Right hindlimb (tissue), 1 donor: ENCODE measurements around the gene SIX3.

ENCODE experiments used
- DNase-seq: peaks from one replicate; pipeline ENCODE4 v3.0.0-alpha.2; 2018

SIX3 gene

DNA sequence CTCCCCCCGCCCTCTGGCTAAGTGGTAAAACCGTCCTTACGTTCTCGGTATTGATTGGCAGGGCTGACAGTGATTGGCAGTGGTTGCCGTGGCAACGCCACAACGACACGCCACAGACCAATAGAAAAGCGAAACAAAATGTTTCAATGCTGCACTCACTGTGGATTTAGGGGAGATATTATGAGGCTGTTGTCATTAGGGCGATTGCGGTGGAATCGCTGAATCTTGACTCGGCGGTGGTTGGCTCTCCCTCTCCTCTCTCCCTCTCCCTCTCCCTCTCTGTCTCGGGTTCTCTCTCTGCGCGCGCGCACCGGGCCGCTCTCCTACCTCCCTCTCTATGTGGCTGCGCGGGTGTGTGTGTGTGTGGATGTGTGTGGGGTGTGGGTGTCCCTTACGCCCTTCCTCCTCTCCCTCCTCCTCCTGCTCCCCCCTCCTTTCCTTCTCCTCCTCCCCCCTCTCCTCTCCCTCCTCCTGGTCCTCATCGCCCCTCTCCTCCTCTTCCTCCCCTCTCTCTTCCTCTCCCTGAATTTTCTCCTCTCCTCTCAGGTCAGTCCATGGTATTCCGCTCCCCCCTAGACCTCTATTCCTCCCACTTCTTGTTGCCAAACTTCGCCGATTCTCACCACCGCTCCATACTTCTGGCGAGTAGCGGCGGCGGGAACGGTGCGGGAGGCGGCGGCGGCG, at the start of gene SIX3:
Gene SIX3, plus strand, starts transcription at position 152 of the 684 bp plus-strand sequence. Its CDS starts 403 bp downstream, at position 555.
- no peak for DNase-seq

DNA sequence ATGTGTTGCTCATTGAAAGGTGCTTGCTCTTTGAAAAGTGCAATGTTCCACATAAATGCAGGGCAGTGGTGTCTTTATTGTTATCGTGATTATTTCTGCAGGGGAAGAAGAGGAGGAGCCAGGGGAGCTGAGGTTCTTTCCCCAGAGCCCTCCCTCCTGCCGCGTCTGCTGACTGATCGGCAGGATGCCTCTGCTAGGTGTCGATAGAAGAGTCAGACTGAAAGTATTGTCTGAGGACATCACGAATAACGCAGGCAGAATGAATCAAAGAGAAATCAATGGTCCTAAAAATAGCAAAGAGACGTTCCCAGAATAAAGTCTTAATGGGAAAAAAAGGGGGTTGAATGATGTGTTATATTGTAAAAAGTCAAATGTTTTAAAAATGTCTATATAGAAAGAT, 47.4 kb upstream of the SIX3 start:
- DNase-seq: no peak

DNA sequence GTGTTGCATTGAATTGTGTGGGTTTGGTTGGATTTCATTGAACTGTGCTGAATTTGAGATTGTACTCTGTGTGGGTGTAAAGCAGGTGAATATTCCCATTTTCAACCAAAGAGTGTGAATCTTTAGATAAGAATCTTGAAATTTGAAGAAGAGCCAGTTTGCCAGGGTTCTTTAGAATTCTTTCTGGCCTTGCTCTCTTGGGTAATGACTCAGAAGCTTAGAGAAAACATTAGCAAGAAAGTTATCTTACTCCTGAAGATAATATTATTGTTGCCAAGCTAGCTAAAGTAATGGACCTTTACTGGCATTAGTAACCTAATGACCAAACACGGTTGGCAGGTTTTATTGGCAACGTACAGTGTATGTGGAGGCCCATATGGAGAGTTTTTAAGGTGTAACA, 46.4 kb upstream of the SIX3 start:
- no peak for DNase-seq

DNA sequence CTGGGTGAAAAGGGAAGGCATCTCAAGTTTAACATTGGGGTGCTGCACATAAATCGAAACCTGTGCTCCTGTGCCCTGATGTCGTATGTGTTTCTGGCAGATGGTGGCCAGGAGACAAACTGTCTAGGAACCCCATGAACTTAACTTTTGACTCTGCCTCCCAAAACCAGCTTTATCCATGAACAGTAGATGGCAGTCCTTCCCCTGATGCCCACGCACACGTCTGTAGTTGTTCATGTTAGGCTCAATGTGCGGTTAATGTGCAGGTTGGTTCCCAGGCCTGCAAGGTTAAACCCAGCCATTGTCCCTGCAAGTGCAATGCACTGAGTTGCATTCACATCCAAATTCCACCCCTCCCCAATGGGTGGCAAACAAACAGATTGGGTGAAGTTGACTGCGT, 44.1 kb upstream of the SIX3 start:
- DNase-seq: no peak

DNA sequence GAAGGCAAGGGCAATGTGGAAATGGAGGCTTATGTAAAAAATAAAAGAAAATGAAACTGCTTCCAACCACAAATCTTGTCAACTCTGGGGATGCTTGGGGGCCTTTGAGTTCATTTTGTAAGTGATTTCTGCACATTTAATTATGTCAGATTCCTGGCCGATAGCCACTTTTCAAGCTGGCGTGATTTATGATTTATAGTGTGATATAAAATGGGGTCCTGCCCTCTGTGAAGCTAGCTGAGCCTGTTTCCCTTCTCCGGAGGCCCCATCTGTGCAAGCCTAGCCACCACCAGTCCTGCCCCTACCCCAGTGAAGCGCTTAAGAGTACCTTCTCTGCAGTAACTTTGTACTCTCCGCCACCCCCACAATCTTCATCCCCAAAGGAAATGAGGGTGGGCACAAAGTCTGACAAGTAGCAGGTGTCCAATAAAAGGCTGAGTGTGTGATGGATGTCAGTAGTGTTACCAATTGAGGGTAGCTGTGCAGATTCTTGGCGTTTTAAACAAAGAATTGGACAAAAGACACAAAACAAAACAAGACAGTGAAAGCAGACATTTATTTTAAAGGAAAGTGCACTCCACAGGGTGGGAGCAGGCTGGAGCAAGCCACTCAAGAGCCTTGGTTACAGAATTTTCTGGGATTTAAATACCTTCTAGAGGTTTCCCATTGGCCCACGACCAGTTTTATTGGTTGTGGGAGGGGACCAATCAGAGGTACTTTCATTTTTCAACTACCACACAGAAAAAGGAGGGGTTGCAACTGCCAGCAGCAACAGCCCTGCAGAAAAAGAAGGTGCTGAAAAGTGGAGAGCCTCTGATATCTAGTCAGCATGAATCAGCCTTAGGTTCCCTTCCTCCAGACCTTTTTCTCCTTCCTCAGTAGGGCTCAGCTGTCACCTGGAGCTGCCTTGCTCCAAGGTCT, 39.0 kb upstream of the SIX3 start:
- DNase-seq: no peak

DNA sequence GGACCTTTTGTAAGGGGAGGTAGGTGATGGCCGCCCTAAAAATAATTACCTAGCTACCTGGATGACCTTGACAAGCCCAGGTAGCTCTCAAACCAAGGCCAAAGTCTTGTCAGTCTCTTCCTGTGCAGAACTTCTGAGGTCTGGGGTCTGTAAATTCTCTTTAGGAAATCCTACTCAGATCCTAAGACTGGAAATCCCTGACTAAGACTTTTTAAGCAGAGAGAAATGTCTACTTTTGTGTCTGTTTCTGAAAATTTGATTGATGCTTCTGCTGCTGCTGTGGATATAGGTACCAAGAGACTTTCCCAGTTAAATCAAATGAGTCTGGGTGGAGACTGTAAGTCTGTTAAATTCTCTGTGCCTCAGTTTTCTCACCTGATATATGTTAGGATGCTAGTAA, 36.9 kb upstream of the SIX3 start:
- no peak for DNase-seq

DNA sequence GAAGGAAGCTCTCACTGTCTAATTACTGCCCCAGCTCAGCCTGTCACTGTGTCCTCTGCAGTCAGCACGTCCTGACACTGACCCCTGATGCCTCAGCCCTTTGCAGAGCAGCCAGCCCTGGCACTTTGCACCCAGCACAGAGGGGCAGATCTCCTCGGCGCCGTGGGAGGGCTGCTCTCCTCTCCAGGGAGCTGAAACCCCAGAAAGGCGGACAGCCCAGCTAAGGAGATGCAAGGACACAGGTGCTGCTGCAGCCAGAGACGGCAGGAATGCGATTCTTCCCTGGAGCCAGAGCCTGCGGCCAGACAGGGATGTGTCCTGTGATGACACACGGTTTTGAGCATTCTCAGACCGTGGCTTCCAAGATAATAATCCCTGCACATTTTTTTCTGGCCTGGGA, 34.5 kb upstream of the SIX3 start:
- DNase-seq: no peak

DNA sequence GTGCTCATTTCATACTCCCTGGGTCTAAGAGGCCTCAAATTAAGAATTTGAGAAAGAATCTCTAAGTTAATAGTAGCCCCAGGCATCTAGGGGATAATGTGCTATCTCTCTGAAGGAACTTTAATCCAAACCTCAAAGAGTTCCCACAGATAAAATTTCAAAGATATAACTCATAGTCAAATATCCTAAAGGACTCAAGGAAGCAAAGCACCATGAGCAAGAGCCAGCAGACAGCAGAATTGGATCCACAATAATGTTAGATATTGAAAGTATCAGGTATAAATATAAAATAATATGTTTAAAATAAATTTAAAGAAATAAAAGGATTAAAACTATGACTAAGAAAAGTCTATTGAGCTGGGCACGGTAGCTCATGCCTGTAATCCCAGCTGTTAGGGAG, 31.7 kb upstream of the SIX3 start:
- no peak for DNase-seq

DNA sequence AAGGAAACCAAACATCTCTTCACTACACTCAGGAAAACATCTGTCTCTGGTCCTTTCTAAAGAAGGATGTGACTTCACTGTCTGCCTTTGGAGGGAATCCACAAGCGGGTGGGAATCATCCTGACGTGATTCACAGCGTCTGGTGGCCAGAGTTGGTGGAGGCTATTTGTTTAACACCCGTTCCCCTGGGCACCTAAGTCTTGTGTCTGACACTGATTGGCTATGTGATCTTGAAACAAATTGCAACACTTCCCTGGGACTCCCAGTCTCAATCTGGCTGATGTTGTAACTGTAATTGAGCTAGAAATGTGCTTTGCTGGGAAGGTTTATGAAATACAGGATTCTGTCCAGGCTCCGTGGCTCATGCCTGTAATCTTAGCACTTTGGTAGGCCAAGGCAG, 28.8 kb upstream of the SIX3 start:
- DNase-seq: no peak

DNA sequence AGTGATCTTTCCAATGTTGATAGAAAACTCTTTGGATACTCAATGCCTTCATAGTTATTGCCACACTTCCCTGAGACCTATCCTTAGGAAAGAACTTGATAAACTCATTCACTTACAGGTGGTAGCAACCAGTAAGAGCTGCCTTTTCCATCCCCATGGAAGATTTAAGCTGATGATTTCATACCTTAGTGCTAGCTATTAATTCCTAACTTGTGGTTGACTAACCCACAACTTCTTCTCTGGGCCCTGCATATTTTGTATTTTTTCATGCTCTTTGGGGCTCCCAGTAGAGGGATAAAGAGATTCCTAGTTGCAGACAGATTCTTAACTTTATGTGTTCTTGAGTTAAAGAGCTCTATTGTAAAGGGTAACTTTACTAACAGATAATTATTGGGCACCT, 25.2 kb upstream of the SIX3 start:
- no peak for DNase-seq

DNA sequence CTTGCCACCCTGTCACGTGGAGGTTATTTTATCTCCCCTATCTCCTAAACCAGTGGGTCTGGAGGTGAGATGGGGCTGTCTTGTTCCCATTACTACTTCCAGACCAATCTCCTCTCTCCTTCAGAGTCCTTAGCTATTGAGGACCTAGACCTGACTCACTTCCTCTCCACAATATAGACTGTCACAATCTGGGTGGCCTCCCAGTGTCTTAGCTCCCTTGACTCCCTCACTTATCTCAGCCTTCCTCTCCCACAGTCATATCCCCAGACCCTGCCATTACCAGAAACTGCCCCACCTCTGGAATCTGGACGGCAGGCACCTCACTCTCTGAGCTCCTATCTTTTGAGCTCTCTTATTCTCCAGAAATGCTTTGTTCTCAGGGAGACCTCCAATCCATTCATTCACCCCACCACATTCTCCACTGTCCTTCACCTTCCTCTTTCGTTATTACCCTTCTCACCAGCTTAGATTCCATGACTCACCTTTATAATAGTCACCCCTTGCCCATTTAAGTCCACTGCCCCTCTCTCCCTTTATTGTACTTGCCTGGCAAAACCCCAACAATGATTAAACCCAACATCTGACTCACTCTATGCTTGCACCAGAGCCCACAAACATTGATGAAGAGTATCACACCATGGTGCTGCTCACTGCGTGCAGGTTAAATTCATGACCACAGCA, 23.3 kb upstream of the SIX3 start:
- DNase-seq: no peak

DNA sequence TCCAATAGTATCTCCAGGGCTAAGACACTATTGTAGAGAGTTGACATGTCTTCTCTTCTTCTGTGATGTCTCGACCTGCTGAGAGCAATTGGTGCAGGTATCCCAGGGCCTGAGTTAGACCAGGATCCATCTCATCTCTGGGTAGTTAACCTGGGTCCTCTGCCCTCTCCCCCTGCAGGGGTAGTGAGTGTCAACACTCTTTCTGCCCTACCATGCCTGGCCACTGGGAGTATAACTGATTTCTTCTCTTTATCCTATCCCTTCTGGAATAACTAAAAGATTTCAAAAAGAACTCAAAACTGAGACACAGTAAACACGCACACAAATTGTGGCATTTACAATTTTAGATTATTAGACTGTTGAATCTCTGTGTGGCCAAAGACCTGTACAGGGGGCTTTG, 20.8 kb upstream of the SIX3 start:
- DNase-seq: no peak

DNA sequence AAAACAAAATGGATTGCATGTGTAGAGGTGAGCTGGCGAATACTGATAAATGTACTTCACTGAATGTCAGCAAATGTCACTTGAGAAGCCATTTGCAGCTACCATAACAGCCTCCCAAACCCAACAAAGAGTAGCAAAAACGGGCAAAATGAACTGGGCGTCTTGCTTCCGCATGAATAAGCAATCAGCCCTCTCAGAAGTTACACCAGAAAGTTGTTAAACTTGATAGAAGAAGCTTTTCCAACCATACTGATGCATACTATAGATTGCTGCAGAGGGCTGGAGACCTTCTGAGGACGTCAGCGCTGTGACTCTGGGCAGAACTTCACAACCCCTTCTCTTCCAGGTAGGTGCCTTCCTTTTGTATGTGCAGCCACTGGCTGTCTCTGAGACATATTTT, 18.7 kb upstream of the SIX3 start:
- DNase-seq: no peak

DNA sequence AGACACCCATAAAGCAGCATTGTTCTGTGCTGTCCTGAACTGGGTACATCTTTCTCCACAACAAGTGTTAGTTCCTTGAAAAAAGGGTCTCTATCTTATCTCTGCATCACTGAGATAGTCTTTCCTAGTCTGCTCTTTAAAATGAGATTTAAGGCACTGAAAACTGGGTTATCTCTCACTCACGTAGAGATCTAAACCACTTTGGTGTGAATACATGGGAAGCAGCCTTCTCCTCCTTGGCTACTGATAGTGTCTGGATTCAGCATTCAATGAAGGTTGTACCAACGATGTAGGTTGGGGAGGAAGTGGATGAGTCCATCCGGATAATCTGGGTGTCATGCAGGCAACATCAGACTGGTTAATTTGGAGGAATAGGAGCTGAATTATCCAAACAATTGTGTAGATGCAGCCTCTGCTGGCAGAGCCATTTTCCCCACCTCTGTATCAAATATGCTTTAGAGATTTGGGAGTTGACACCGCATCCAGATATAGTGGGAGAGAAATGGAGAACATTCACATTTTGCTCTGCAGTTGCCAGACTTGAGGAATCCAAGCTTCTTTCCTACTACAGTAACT, 15.9 kb upstream of the SIX3 start:
- DNase-seq: no peak

DNA sequence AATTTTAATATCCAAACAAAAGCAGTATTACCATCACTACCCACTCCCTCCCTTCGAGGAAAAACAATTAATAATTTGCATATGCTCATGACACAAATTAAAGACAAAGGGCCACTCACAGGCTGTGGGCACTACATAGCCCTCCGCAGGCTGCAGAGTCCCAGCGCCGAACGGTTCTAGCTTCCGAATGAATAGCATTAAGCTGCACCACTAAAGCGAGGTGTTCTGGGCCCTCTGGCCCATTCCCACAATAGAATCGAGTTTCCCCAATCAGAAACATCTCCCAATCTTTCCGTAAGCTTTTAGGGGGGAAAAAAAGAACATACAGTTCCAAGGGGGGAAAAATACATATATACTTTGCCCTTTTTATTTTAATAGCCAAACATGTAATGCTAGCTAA, 14.5 kb upstream of the SIX3 start:
- DNase-seq: no peak

DNA sequence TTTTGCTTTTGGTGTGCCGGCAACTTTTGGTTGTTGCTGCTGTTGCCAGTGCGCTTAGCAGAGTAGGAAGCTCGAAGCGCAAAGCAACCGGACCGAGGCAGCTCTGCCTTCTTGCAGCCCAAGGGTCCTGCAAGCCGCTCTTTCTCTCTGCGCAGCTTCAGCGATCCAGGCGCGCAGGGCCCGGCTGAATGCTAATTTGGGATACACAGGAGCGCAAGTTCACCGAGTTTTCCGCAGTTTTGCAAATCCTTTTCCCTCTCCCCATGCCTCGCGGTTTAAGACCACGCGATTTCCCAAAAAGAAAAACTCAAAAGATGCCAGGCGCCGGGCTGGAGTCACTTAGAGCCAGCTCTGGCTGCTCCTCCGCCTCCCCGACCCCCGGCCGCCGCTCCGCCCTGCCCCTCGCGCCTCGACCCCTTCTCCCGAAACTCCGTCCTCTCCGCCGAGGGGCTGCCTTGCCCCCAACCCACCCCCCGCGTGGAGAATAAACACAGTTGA, 13.5 kb upstream of the SIX3 start:
- DNase-seq: peak; percentile 25

DNA sequence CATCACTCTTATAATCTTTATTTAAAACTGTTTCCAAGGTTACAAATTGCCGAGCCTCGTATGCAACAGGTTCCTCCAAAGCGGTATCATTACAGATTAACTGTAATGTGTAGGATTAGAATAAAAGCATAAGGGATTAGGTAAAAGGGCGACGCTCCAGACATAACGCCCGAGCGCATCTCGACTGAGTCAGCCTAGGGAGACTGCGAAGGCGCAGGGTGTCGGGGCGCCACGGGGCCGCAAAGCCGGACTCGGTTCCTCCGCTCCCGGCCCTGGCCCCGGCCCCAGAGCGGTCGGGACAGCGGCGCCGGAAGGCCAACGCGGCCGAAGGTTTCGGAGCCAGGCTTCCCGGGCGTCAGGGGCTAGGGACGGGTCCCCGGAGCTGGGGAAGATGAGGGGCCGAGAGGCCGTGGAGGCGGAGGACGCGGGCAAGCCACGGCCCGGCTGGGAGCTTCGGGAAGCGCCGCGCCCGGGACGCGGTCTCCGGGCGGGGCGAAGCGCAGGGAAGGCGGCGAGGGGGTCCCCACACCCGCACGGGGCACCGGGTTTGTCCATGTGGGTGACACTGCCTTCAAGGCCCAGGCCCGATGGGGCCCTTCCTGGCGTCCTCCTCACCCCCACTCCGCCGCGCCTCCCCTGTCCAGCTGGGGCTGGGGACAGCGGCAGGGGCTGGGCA, 12.9 kb upstream of the SIX3 start:
- DNase-seq: no peak

DNA sequence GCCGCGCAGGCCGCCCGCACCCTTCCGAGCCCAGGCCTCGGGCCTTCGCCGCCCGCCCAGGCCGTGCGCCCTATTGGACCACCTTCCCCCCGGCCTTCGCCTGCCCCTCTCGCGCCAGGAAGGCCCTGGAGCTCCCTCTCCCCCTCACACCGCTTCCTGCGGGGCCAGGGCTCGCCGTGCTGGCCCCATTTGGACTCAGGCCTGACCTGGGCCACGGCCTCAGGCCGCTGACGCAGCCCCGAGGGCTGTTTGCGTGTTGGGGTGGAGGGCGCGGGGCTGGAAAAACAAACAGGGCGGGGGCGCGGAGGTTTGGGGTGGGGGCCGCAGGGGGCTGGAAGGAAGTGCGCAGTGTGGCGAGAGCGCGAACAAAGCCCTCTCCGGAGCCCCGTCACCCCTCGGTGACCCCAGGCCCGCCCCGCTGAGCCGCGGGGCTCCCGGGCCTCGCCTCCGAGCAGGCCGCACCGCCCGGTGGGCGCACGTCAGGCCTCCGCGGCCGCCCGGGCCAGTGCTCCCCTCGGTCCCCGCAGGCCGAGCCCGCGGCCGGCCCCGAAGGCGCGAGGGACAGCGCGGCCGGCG, 12.3 kb upstream of the SIX3 start:
- peak; percentile 27 for DNase-seq

DNA sequence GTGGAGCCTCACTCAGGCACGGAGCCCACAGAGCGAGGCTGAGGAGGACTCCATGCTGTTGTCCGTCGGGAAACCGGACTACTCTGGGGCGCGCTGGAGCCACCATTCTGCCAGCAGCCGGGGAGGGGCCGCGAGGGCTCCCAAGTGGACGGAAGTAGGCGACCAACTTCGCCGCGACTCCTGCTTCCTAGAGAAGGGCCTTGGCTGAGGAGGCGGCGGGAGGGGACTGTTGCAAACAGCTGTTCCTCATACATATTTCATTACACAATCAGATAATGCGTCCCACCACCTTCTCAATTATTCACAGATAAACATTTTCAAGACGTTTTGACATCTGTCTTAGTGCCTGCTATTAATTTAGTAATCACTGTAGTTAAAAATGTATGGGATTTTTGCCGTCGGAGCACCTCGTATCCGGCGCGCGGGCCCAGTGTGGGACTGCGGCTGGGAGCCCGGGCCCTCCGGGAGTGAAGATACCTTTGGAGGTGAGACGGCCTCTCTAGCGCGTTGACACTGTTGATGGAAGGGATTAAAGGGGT, 11.7 kb upstream of the SIX3 start:
- DNase-seq: peak; percentile 32

DNA sequence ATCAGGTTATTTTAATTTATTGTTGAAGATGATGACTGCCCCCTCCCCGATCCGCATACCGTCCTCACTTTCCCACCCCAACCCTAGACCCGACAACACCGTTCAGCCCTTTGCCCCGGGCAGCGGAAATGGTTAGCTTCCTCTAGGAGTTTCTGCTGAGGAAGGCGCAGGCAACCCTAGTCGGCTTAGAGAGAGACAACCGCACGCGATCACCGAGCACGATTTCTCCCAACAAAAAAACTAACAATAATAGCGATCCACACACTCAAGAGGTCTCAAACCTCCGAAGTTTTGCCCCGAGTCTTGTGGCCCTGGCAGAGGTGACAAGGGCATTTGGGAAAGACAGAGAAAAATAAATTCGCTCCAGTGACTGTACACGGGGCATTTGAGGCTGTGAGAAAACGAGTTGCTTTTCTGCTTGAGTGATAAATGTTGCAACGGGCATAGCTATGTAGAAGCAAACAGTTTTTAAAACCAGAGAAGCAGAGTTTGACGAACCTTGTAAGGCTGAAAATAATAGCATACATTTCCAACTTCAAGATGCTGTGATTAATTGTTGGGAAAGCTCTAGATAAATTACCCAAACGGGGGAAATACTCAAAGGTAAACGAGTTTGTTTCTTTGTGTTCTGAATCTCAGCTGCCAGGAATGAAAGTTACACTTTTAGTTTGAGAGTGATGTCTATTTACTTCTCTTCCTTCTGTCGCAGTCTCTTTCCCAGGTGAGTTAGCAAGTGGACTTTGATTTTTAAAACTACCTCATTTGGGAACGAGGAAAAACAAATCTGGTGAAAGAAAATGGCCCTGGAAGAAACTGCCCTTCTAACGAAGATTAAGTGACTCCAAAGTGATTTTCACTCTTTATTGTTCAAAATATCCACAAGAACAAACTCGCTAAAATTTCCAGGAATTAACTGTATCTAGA, 11.0 kb upstream of the SIX3 start:
- DNase-seq: peak; percentile 23
